GM12878 (cell line): ENCODE results near the gene SPCS1.

ENCODE experiments used
- CEBPB ChIP-seq, 2 experiments: fragments of 150-350 bp in 1 of 2; IDR thresholded peaks; 2 replicates each; pipeline ENCODE4 v1.6.1; 2012 to 2014; ENCODE audit warnings: low read depth in 2 of 2, low read length in 2 of 2, borderline replicate concordance in 1 of 2, inconsistent platforms in 1 of 2
- CTCF ChIP-seq, 3 experiments: IDR thresholded peaks in 2 of 3; conservative IDR thresholded peaks in 1 of 3; 2 replicates each; pipeline ENCODE4 v1.5.1; 2011; ENCODE audit warnings: low read depth in 3 of 3, low read length in 3 of 3, mild to moderate bottlenecking in 3 of 3, control low read depth in 2 of 3, moderate library complexity in 2 of 3, inconsistent platforms in 1 of 3, mixed read lengths in 1 of 3; ENCODE audit not compliant: control insufficient read depth in 2 of 3, insufficient read depth in 1 of 3; ENCODE audit errors: extremely low read depth in 1 of 3
- EP300 ChIP-seq, 2 experiments: fragments of 150-350 bp in 1 of 2; IDR thresholded peaks; 2 replicates each; pipeline ENCODE4 v1.6.1; 2011 to 2012; ENCODE audit warnings: low read depth in 2 of 2, low read length in 2 of 2, borderline replicate concordance in 1 of 2, improper control_type of control experiment in 1 of 2, inconsistent platforms in 1 of 2; ENCODE audit not compliant: control insufficient read depth in 1 of 2
- EZH2 ChIP-seq: IDR thresholded peaks from 2 replicates; pipeline ENCODE4 v1.6.1; 2012; ENCODE audit warnings: low read depth, mild to moderate bottlenecking, control low read depth, inconsistent platforms, low read length, borderline replicate concordance; ENCODE audit not compliant: control insufficient read depth
- FOXM1 ChIP-seq: IDR thresholded peaks from 2 replicates; pipeline ENCODE4 v1.6.1; 2012; ENCODE audit warnings: low read depth, mild to moderate bottlenecking, inconsistent platforms, low read length, moderate library complexity
- JUND ChIP-seq: IDR thresholded peaks from 2 replicates; pipeline ENCODE4 v1.6.1; 2012; ENCODE audit warnings: low read depth, mild to moderate bottlenecking, low read length, improper control_type of control experiment, moderate library complexity
- NRF1 ChIP-seq: conservative IDR thresholded peaks from 2 replicates; pipeline ENCODE4 v1.6.1; 2011; ENCODE audit warnings: mild to moderate bottlenecking, low read depth, low read length, improper control_type of control experiment
- POLR2AphosphoS5 ChIP-seq: IDR thresholded peaks from 2 replicates; pipeline ENCODE4 v1.6.1; 2011; ENCODE audit warnings: mild to moderate bottlenecking, low read length, inconsistent platforms
- SUZ12 ChIP-seq: fragments of 200-600 bp; sonication (generic); IDR thresholded peaks from one replicate; pipeline ENCODE4 v1.6.1; 2018; ENCODE audit warnings: antibody characterized with exemption, mild to moderate bottlenecking; ENCODE audit not compliant: unreplicated experiment
- ZBED1 ChIP-seq: IDR thresholded peaks from 2 replicates; pipeline ENCODE4 v1.6.1; 2016; ENCODE audit warnings: borderline replicate concordance
- ZSCAN29 ChIP-seq: fragments of 450-650 bp; IDR thresholded peaks from 2 replicates; pipeline ENCODE4 v1.6.1; 2017; ENCODE audit warnings: mild to moderate bottlenecking, moderate library complexity

- no peak for TF ChIP-seq EP300 (IDR thresholded peaks at IDR 0.05; ENCODE audit: borderline replicate concordance in 1 of 2, control insufficient read depth in 1 of 2, low read depth in 2 of 2, low read length in 2 of 2)
- TF ChIP-seq CTCF (IDR thresholded peaks at IDR 0.05 in 2 of 3, conservative IDR thresholded peaks at IDR 0.05 in 1 of 3; ENCODE audit: control insufficient read depth in 2 of 3, extremely low read depth in 1 of 3, insufficient read depth in 1 of 3, low read depth in 3 of 3, low read length in 3 of 3) = no peak
- no peak for TF ChIP-seq ZSCAN29
- TF ChIP-seq FOXM1 = no peak
- no peak for TF ChIP-seq ZBED1
- no peak for TF ChIP-seq NRF1
- no peak for TF ChIP-seq JUND
- TF ChIP-seq POLR2AphosphoS5 = no peak
- TF ChIP-seq SUZ12 = no peak
- no peak for TF ChIP-seq CEBPB (IDR thresholded peaks at IDR 0.05; ENCODE audit: borderline replicate concordance in 1 of 2, low read depth in 2 of 2, low read length in 2 of 2)
- no peak for TF ChIP-seq EZH2
These were observed 37.8 kb downstream of the SPCS1 start for GRCh38 chr3:52743721-52744120.
